Measurements from ENCODE around the gene PLEKHG4B. TPM values are rescaled to one million over a fixed set of nuclear protein-coding genes. Genes with fewer than 3 reads are reported as not detected.
A peak's percentile ranks its signal among the peaks of the same experiment; 100 is the strongest.

PLEKHG4B gene
- total RNA-seq, 1 donor from 2014 or later = not detected

DNA sequence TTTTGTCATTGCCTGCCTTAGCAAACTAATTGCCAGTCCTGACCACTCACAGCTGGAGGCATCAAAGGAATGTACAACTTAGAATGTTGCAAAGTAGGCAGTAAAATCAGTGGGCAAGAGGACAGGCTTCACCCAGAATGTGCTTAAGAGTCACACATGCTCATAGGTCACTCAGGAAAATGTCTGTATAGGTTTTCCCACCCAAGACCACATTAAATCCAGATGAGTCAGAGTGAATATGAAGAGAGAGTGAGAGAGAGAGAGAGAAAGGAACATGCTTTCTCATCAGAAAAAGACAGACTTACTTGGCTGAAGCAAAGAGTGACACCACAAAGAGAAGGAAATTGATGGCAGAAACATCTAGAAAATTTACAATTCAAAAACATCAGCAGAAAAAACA lies 37.9 kb downstream of the PLEKHG4B start:
- no peak for DNase-seq

DNA sequence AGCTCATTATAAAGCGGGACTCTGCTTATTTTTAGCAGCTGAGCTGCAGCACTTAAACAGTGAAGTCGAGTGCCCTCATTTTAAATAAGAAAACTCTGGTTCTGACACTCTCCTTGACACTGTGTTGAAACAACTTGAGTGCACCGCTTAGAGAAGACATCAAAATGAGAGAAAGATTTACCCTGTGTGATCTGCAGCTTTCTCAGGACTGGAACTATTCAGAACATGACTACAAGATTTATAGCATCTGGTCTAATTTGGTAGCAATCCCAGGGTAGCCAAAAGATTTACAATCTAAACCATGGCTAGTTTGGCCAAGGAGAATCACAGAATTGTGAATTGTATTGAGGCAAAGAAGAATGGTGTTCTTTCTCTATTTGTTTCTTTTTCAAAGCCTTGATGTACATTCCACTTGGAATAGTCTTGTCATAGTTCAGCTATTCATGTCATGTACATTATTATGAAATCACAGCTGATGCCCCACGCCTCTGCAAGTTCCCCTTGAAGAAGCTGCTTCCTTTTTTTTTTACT lies 38.7 kb downstream of the PLEKHG4B start:
- no peak for DNase-seq

DNA sequence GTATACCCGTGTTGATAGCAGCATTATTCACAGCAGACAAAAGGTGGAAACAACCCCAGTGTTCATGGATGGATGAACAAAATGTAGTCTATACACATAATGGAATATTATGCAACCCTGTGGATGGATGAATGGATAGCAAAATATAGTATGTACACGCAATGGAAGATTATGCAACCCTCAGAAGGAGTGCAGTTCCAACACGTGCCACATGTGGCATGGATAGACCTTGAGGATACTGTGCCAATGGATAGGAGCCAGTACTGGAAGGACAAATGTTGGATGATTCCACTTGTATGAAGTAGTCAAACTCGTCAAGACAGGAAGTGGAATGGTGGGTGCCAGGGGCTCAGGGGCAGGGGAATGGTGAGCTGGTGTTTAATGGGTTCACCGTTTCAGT lies 44.9 kb downstream of the PLEKHG4B start:
- DNase-seq = no peak

GRCh38 chr5:137741-138140 lies 45.8 kb downstream of the PLEKHG4B start:
- DNase-seq = no peak

DNA sequence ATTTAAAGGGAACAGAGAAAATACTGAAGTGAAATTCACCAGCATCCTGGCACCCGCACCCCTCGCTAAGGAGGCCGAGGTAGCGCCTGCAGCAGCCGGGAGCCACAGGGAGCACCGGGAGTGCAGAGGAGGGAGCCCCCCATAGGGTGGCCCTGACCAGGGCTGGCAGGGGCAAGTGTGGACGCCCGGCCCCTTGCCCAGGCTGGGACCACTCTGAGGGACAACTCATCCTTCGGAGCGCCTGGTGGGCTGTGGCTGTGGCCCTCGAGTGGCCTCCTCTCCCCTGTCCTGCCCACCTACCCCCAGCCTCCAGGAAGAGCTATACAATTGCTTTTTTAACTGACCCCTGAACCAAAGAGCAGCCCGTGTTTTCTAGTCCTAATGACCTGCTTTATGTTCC lies 47.0 kb downstream of the PLEKHG4B start:
- no peak for DNase-seq

- DNase-seq = no peak
Measured at GRCh38 chr5:139579-140442, 47.8 kb downstream of the PLEKHG4B start.

DNA sequence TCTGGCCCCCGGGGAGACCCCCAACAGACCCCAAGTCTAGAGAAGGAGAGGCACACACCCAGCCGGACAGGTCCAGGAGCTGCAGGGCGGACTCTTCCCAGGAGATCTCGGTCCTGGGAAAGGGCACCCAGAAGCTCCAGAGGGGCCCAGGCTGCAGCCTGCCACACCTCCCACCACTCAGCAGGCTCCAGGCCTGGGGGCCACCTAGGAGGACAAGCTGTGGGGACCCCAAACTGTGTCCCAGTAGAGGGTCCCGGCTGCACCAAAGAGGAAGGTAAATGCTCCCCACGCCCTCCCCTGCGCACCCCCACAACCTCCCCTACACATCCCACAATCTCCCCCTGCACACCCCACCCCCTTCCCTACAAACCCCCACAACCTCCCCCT lies 48.5 kb downstream of the PLEKHG4B start:
- no peak for DNase-seq

DNA sequence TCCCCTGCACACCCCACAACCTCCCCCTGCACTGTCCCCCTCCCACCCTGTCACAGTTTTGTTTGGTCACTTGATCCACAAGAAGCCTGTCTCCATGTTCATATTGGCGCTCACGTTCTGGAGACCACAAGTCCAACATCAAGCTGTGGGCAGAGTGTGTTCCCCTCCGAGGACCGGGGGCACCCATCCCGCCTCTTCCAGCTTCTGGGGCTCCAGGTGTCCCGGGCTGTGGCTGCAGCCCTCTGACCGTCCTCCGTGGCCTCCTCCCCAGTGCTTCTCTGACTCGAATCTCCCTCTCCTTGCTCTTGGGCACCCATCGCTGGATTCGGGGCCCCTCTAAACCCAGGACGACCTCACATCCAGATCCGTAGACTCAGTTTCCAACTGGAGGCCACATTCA lies 49.2 kb downstream of the PLEKHG4B start:
- DNase-seq = no peak

GRCh38 chr5:141761-142160 lies 49.8 kb downstream of the PLEKHG4B start:
- DNase-seq = no peak

DNA sequence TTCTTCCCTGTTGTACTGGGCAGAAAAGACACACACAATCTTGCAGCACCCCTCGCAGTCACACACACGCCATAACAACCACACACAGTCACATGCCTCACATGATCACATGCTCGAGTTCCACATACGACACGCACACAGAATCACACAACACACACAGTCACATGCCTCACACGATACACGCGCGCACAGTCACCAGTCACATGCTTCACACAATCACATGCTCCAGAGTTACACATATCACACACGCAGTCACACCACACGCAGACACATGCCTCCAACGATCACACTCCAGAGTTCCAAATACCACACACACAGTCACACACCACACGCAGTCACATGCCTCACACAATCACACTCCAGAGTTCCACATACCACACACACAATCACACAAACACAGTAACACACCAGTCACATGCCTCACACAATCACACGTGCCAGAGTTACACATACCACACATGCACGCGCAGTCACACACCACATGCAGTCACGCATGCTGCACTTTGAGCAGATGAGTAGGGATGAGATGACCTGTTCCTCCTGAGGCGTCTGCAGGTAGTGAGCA lies 50.4 kb downstream of the PLEKHG4B start:
- no peak for DNase-seq

- no peak for DNase-seq
Measured at GRCh38 chr5:143041-143440, 51.1 kb downstream of the PLEKHG4B start.

- no peak for DNase-seq
Measured at GRCh38 chr5:144941-145340, 53.0 kb downstream of the PLEKHG4B start.

DNA sequence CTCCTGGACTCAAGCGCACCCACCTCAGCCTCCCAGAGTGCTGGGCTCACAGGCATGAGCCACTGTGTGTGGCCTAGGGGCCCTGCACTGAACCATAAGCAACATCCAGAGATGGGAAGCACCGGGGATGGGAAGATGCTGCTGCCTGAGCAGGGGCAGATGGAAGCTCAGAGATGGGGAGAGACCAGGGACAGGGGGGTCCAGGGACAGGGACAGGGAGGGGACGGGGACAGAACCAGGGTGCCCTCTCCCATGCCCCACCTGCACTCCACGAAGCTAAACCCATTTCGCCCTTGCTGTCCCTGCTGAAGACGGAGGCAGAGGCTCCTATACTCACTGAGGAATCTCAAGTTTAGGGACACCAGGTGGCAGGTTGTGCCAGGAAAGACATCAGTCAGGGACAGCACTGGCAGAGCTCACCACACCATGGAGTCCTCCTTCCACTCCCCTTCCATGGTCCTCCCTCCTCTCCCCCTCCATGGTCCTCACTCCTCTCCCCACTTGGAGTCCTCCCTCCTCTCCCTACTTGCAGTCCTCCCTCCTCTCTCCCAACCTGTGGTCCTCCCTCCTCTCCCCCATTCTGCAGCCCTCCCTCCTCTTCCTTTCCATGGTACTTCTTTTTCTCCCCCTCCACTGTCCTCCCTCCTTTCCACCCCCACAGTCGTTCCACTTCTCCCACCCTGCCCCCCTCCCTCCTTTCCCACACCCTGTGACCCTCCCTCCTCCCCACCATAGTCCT lies 53.8 kb downstream of the PLEKHG4B start:
- DNase-seq = no peak

GRCh38 chr5:147751-148150 lies 55.8 kb downstream of the PLEKHG4B start:
- no peak for DNase-seq

DNA sequence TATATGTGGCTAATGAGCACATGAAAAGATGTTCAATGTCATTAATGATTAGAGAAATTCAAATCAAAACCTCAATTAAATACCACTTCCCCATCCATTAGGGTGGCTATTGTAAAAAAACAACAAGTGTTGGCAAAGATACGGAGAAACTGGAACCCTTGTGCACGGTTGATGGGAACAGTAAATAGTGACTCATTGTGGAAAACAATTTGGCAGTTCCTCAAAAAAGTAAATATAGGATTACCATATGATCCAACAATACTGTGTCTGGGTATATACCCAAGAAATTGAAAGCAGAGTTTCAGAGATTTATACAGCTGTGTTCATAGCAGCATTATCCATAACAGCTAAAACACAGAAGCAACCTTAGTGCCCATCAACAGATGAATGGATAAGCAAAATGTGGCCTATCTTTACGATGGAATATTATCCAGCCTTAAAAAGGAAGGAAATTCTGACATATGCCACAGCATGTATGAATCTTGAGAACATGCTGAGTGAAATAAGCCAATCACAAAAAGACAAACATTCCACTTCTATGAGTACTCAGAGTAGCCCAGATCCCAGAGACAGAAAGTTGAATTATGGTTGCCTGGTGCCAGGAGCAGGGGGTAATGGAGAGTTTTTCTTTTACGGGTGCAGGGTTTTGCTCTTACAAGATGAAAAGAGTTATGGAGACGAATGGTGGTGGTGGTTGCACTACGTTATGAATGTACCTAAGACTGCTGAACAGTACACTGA lies 57.9 kb downstream of the PLEKHG4B start:
- peak; percentile 25 for DNase-seq

DNA sequence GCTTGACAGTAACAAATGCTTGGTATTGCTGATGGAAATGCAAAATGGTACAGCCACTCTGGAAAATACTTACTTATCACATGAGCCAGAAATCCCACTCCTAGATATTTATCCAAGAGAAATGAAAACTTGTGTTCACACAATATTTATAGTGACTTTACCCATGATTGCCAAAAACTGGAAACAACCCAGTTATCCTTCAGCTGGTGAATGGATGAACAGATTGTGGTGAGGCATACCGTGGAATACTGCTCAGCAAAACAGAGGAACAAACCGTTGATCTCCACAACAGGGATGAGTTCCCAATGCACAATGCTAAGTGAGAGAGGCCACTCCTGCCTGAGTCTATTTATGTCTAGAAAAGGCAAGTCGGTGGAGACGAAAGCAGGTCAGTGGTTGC lies 58.8 kb downstream of the PLEKHG4B start:
- DNase-seq = no peak

DNA sequence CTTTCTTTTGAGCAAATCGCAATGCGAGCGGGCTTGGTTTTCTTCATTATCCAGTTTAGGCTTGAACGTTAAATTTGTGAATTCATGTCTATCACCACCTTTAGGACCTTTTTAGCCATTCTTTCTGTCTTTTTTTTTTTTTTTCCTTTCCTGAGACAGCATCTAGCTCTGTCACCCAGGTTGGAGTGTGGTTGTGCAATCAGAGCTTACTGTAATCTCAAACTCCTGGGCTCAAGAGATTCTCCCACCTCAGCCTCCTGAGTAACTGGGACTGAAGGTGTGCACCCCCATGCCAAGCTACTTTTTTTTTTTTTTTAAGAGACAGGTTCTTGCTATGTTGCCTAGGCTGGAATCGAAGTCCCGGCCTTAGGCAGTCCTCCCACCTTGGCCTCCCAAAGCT lies 60.1 kb downstream of the PLEKHG4B start:
- DNase-seq = no peak

DNA sequence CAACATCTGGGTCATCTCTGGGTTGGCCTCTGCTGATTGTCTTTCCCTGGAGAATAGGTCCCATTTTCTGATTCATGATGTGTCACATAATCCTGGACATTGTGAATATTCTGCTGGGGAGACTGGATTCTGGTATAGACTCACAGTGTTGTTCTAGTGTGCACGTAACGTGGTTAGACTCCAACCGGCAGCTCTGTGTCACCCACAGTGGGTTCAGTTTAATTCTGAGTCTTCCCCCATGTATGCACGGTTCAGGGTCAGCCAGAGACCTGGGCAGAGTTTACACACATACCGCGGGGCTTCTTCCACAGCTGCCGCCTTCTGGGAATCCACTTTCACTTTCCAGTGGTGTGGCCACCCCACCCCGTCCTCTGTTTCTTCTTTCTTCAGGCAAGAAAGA lies 61.3 kb downstream of the PLEKHG4B start:
- no peak for DNase-seq

GRCh38 chr5:154236-154635 lies 62.3 kb downstream of the PLEKHG4B start:
- peak; percentile 48 for DNase-seq

DNA sequence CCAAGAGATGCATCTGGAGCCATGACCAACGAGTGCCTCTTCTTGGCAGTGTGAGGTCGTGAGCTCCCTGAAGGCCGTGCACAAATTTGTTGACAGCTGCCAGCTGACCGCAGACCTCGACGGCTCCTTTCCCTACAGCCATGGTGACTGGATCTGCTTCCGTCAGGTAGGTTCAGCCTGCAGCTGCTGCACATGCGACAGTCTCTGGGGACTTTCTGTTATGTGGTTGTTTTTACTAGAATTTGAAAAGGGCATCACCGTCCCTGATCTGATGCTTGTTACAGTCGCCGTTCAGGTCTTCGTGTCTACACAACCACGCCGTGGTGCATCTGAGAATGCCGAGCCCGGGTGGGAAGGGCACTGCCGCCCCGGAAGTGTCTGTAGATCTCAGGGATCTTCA lies 62.9 kb downstream of the PLEKHG4B start:
- no peak for DNase-seq

- no peak for DNase-seq
Measured at GRCh38 chr5:155651-156410, 63.9 kb downstream of the PLEKHG4B start.

Data from dermis blood vessel endothelial cell (primary cell).